SK-N-MC (cell line): Measurements from ENCODE around the gene PI4KA.
"Not testable (repeated sequence)": the region's sequence is repeated elsewhere in the genome, so short reads cannot be mapped to it uniquely, and the experiment has no call there.

Source experiments
- DNase-seq: peaks from one replicate; pipeline ENCODE4 v3.0.0-alpha.2; 2011; ENCODE audit warnings: low read depth, low spot score
- H3K27ac ChIP-seq: fragments of 200-600 bp; sonication (generic); 2 replicates; pipeline ENCODE4 v1.5.1; 2016; ENCODE audit warnings: mixed run types
- H3K36me3 ChIP-seq: fragments of 200-600 bp; sonication (generic); 2 replicates; pipeline ENCODE4 v1.6.1; 2017; ENCODE audit warnings: antibody characterized with exemption, low read length, mixed read lengths; ENCODE audit not compliant: insufficient read depth
- H3K4me3 ChIP-seq: fragments of 200-600 bp; sonication (generic); 2 replicates; pipeline ENCODE4 v1.5.1; 2016
- H3K9ac ChIP-seq: fragments of 200-600 bp; sonication (generic); 2 replicates; pipeline ENCODE4 v1.8.0; 2017; ENCODE audit warnings: mixed run types, mixed read lengths; ENCODE audit not compliant: insufficient read length
- H3K9me3 ChIP-seq: fragments of 200-600 bp; sonication (generic); 2 replicates; pipeline ENCODE4 v1.6.1; 2017; ENCODE audit warnings: low read depth, mild to moderate bottlenecking, antibody characterized with exemption, low read length, moderate library complexity, mixed read lengths
- EZH2 ChIP-seq: fragments of 200-600 bp; sonication (generic); IDR thresholded peaks from one replicate; pipeline ENCODE4 v1.6.1; 2017; ENCODE audit warnings: antibody characterized with exemption
- FOXP2 ChIP-seq: optimal IDR thresholded peaks from 2 replicates; pipeline ENCODE3; 2011; ENCODE audit warnings: mild to moderate bottlenecking, moderate library complexity; ENCODE audit not compliant: insufficient read depth; ENCODE audit errors: extremely low read length, control extremely low read depth
- POLR2AphosphoS5 ChIP-seq: IDR thresholded peaks from 2 replicates; pipeline ENCODE4 v1.6.1; 2012; ENCODE audit warnings: mild to moderate bottlenecking, low read depth, low read length, borderline replicate concordance

PI4KA gene

DNA sequence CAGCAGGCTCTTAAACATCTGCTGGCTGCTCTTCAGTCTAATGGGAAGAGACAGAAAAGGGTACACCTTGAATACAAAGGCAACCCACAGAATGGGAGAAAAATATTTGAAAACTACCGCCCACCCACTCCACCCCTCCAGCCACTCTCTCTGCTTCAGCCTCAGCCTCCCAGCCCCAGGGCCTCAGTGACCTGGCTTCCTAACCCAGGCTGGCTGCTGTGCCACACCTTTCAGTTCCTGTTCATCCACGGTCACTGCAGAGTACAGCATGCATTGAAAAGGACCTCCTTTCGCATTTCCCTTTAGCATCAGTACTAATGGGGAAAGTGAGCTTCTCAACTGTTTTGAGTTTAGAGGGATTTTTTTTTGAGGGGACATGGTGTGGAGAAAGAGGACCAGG, 113.5 kb downstream of the PI4KA start:
- DNase-seq: no peak
- no peak for TF ChIP-seq EZH2
- no peak for TF ChIP-seq POLR2AphosphoS5
- no peak for TF ChIP-seq FOXP2
- Histone ChIP-seq H3K4me3 (no peak overlapping the region), H3K27ac (no peak overlapping the region), H3K9ac (no peak overlapping the region), H3K9me3 (peaks cover 3% of the 10 kb centered on the region; the same call in 1 of the 2 replicates), H3K36me3 (peaks cover 27% of the 10 kb centered on the region)

DNA sequence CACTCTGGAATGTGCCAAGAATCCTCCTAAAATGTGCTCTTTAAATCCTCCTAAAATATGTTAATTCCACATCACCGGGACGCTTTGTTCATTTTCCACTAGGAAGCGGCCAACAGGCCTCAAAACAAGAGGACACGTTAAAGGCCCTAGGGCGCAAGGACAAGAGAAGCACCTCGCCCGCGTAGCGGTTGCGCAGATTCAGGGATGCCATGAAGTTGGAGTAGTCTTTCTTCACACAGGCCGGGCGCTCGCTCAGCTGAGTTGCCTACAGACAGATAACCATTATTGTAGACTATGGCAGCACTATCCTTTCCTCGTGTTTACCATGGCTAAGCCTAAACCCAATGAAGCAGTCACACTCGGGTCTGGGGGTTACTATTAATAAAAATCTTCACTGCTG, 114.2 kb downstream of the PI4KA start:
- TF ChIP-seq EZH2 (no peak), FOXP2 (no peak), POLR2AphosphoS5 (no peak)
- Histone ChIP-seq H3K9ac (no peak overlapping the region), H3K9me3 (peaks cover 3% of the 10 kb centered on the region; the same call in 1 of the 2 replicates), H3K4me3 (no peak overlapping the region), H3K36me3 (peaks cover 28% of the 10 kb centered on the region), H3K27ac (no peak overlapping the region)
- no peak for DNase-seq

DNA sequence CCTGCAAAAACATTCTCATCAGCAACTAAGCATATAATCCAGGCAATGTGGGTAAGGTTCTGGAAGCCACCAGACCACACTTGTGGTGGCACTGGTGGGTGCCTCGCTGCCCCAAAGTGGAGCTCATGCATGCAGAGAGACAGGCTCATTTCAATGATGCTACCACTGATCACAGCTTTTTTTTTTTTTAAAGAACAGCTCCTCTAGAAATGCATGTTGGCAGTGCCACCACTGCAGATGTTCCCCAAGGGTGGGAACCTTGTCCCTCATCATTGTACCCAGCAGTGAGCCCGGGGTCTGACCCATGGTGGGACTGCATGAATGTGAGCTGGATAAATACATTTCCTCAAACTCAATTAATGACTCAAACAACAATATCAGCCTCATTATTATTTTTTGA, 115.8 kb downstream of the PI4KA start:
- TF ChIP-seq EZH2 (no peak), POLR2AphosphoS5 (no peak), FOXP2 (no peak)
- peaks cover 28% of the 10 kb centered on the region for H3K36me3 ChIP-seq
- H3K9ac ChIP-seq: no peak overlapping the region
- peaks cover 3% of the 10 kb centered on the region; the same call in 1 of the 2 replicates for H3K9me3 ChIP-seq
- H3K27ac ChIP-seq: no peak overlapping the region
- H3K4me3 ChIP-seq: no peak overlapping the region
- no peak for DNase-seq

DNA sequence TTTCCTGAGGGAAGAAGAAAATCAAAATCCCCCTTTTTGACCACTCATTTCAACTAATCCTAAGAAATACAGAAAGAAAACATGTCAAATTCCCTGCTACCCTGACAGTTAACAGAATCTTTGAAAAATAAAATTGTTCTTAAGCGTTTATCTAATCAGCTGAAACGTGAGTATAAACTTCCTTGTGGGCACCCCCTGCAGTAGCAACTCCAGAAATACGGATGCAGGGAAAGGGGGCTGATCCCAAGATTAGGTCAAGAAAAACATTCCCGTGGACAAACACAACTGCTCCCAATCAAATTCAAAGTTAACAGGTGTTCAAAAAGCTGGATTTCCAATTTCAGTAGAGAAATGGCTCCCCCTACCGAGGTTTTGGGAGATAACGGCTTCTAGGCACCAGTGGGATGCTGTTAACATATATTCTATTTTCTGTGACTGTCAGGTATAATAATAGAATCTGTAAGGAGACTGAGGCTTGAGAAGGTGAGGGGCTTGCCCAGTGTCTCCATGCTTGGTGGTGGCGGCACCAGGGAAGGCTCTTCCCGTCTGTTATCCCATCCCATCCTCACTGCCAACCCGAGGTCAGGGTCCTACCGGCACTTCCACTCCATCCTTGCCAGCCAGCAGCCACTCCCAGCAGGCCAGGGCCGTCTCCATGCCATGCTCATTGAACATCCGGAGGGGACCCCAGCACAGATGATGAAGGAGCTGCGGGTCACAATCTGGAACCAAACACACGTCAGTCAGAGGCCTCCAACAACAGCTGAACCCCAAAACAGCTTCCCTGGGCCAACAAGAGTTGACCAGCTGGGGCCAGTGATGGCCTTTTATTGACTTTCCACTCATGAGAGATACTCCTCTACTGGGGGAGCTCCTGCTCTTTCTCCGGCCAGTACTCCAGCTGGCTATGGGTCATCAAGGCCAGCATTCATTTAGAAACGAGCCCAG, 116.7 kb downstream of the PI4KA start:
- Histone ChIP-seq H3K9me3 (peaks cover 3% of the 10 kb centered on the region; the same call in 1 of the 2 replicates), H3K9ac (no peak overlapping the region), H3K36me3 (peaks cover 28% of the 10 kb centered on the region), H3K4me3 (no peak overlapping the region), H3K27ac (no peak overlapping the region)
- no peak for DNase-seq
- TF ChIP-seq EZH2 (no peak), FOXP2 (no peak), POLR2AphosphoS5 (no peak)

DNA sequence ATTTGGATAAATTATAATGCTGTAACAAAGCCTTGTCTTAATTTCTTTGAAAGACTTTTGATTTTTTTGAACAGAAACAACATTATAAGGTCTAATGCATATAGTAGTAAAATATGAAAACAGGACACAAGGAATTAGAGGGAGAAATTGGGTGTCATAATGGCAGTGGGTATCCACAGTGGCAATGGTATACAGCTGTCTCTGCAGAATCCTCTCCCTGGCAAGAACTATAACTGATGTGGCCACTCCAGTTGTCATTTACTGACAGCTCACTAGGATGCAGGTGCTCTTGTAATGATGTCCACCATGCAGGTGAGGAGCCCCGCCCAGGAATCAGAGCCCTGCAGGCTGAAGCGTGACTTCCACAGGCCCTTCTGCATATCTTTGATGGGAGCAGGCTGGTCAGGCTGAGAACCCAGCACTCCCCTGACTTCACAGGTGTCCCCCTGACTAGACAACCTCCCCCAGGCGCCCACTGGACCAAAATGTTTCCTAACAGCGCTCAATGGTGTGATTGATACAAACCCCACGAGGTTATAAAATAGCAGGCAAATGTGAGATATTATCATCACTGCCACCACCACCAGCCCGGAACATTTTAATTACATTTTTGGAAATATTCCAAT, 117.5 kb downstream of the PI4KA start:
- TF ChIP-seq FOXP2 (no peak), EZH2 (no peak), POLR2AphosphoS5 (no peak)
- H3K9me3 ChIP-seq: peaks cover 3% of the 10 kb centered on the region; the same call in 1 of the 2 replicates
- H3K36me3 ChIP-seq: peaks cover 28% of the 10 kb centered on the region
- no peak for DNase-seq
- H3K9ac ChIP-seq: no peak overlapping the region
- H3K27ac ChIP-seq: no peak overlapping the region
- H3K4me3 ChIP-seq: no peak overlapping the region

DNA sequence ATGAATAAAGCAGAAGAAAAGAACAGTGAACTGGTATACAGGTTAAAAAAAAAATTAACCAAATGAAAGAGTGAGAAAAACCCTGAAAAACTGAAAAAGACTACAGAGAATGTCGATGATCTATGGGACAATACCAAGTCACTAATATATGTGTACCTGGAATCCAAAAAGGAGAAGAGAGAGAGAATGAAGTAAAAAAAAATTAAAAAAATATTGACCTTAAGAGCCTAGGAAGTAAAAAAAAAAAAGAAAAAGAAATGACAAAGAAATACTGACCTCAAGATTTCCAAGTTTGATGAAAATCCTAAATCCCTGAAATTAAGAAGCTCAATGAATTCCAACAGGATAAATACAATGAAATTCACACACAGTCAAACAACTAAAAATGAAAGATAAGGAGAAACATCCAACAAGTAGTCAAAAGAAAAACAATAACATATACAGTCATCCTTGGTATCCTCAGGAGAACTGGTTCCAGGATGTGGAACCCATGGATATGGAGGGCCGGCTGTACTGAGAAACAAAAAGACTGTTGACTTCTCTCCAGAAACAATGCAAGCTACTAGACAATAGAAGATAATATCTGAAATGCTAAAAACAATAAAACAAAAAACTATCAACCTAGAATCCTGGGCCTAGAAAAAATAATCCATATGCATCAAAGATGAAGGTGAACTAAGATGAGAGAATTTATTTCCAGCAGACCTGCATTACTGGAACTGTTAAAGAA, 118.2 kb downstream of the PI4KA start:
- H3K9ac ChIP-seq: no peak overlapping the region
- H3K4me3 ChIP-seq: no peak overlapping the region
- H3K9me3 ChIP-seq: peaks cover 3% of the 10 kb centered on the region; the same call in 1 of the 2 replicates
- DNase-seq: no peak
- H3K36me3 ChIP-seq: peaks cover 28% of the 10 kb centered on the region
- TF ChIP-seq EZH2 (no peak), POLR2AphosphoS5 (no peak), FOXP2 (no peak)
- H3K27ac ChIP-seq: no peak overlapping the region

DNA sequence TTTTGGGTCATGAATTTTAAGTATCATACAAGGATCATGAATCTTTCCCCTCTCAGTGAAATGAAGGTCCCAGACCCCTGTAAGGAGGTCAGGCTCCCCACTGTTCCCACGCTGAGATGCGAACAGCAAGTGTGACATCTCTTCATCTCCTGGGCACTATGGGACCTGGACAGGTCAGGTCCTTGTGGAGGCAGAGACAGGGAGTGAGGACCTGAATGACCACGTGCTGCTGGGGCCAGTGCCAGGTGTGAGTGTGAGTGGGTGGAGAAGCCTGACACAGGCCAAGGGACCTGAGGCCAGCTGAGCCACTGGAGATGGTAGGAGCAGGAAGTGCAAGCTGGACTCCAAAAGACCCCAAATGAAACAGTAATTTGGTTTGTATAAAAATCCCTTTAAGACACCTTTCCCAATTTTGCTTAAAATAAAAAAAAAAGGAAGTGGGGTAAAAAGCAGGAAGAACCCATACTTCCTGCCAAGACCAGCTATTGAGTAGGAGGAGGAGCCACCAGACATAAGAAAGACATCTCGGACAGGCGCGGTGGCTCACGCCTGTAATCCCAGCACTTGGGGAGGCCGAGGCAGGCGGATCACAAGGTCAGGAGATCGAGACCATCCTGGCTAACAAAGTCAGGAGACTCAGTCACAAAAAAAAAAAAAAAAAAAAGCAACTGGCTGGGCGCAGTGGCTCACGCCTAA, 120.1 kb downstream of the PI4KA start:
- Histone ChIP-seq H3K36me3 (peaks cover 28% of the 10 kb centered on the region), H3K9ac (no peak overlapping the region), H3K4me3 (no peak overlapping the region), H3K9me3 (peaks cover 3% of the 10 kb centered on the region; the same call in 1 of the 2 replicates), H3K27ac (no peak overlapping the region)
- TF ChIP-seq POLR2AphosphoS5 (no peak), FOXP2 (no peak)
- DNase-seq: no peak

DNA sequence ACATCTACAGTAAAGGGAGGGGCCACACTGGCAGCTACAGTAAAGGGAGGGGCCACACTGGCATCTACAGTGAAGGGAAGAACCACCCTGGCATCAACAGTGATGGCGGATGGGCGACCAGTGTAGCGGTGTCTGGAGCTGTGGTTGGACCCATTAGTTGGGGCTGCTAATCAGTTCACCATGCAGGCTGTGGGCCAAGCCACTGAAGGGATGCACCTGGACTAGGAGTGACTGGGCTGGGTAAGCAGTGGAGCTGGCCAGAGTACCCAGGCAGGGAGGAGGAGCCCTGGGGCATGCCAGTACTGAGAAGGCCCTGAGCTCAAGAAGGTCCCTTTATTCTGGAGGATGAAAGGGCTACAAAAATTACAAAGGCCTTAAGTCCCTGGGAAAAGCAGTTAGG, 121.7 kb downstream of the PI4KA start:
- not testable (repeated sequence) for DNase-seq, H3K27ac ChIP-seq

DNA sequence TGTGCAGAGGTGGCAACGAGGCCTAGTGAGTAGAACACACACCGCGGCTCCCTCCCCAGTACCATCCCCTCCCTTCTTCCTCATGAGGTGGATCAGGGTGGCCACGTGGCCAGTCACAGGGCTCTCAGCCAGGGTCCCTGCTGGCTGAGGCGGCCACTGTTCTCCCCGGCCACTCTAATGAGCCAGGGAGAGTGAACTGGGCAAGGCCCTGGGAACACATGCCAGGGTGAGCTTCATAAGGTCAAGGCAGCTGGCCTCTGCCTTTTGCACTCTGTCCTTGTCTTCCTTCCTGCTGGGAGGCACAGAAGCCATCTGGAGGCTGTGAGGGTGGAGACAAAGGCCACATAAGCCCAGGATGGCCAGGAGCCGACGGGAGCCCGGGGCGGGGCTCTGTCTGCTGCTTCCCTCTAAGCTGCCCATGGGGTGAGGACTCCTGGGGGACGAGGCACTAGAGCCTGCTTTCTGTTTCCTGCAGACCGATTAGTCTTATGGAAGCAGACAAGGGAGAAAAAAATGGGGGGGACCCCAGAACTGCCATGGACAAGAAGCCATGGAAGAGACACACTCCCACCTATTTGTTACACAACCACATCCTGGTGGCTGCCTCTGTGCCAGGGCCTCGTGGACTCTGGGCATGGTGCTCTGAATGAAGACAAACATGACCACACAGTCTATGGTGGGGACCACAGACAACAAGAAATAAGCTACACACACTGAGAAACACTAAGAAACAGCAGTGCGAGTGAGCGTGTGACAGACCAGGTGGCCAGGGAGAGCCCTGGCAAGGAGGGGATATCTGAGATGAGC, 123.1 kb downstream of the PI4KA start:
- not testable (repeated sequence) for H3K36me3 ChIP-seq, DNase-seq, H3K9ac ChIP-seq, H3K4me3 ChIP-seq, H3K9me3 ChIP-seq, H3K27ac ChIP-seq

More for the DNA sequence above, 121.7 kb downstream of the PI4KA start:
- not testable (repeated sequence) for H3K9me3 ChIP-seq, H3K4me3 ChIP-seq, H3K9ac ChIP-seq
- peaks cover 19% of the 10 kb centered on the region for H3K36me3 ChIP-seq

DNA sequence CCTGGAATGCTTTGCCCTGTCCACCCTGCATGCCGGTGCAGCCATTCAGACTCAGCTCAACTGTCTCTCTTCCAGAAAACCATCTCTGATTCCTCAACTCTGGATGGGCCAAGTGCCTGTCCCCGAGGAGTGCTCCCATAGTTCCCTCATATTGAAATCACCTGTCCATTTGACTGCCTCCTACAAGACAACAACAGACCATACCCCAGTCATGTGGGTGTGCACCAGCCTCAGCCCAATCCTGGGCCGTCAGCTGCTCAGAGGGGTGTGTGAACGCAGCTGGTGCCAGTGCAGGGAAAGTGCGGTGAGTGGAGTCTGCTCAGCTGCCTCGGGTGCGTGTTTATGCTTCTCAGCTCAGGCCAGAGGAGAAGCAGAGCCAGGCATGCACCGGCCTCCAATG, 126.2 kb downstream of the PI4KA start:
- H3K36me3 ChIP-seq, DNase-seq, H3K9ac ChIP-seq, H3K27ac ChIP-seq, H3K4me3 ChIP-seq, H3K9me3 ChIP-seq: not testable (repeated sequence)
